ENCODE measurements around the gene TMEM238L.

The TMEM238L gene

GRCh38 chr17:10815319-10815718, 11.4 kb upstream of the TMEM238L start:
- no peak for TF ChIP-seq CTCF (IDR thresholded peaks at IDR 0.05)

- TF ChIP-seq CTCF (IDR thresholded peaks at IDR 0.05) = no peak
Measured at GRCh38 chr17:10814075-10814474, 10.2 kb upstream of the TMEM238L start.

GRCh38 chr17:10812674-10813073, 8.8 kb upstream of the TMEM238L start:
- no peak for TF ChIP-seq CTCF (IDR thresholded peaks at IDR 0.05)

- TF ChIP-seq CTCF (IDR thresholded peaks at IDR 0.05) = no peak
Measured at GRCh38 chr17:10809605-10810004, 5.7 kb upstream of the TMEM238L start.

GRCh38 chr17:10807704-10808128, 3.8 kb upstream of the TMEM238L start:
- TF ChIP-seq CTCF (IDR thresholded peaks at IDR 0.05) = no peak

- TF ChIP-seq CTCF (IDR thresholded peaks at IDR 0.05) = no peak
Measured at GRCh38 chr17:10806545-10807262, 2.8 kb upstream of the TMEM238L start.

GRCh38 chr17:10805911-10806310, 2.0 kb upstream of the TMEM238L start:
- TF ChIP-seq CTCF (IDR thresholded peaks at IDR 0.05) = no peak

- TF ChIP-seq CTCF (IDR thresholded peaks at IDR 0.05) = no peak
Measured at GRCh38 chr17:10804546-10804945, 647 bp upstream of the TMEM238L start.
